Glomerular visceral epithelial cell (primary cell): ENCODE results near the gene KLHL8.
"Not testable (repeated sequence)": the region's sequence is repeated elsewhere in the genome, so short reads cannot be mapped to it uniquely, and the experiment has no call there.

Experiments used
- DNase-seq: peaks from one replicate; pipeline ENCODE4 v3.0.0-alpha.2; 2016; ENCODE audit errors: extremely low spot score

Gene KLHL8

GRCh38 chr4:87179751-87180150 is 40.7 kb downstream of the KLHL8 start:
- peak; percentile 10 for DNase-seq

- DNase-seq: no peak
Measured at GRCh38 chr4:87174672-87175071, 45.7 kb downstream of the KLHL8 start.

- DNase-seq: no peak
Measured at GRCh38 chr4:87171944-87172343, 48.5 kb downstream of the KLHL8 start.

- no peak for DNase-seq
Measured at GRCh38 chr4:87166296-87166854, 54.0 kb downstream of the KLHL8 start.

- DNase-seq: no peak
Measured at GRCh38 chr4:87165892-87166291, 54.5 kb downstream of the KLHL8 start.

- DNase-seq: no peak
Measured at GRCh38 chr4:87153078-87153870, 67.1 kb downstream of the KLHL8 start.

GRCh38 chr4:87152310-87153041 is 67.9 kb downstream of the KLHL8 start:
- no peak for DNase-seq

- no peak for DNase-seq
Measured at GRCh38 chr4:87151730-87152129, 68.7 kb downstream of the KLHL8 start.

GRCh38 chr4:87150498-87151261 is 69.7 kb downstream of the KLHL8 start:
- peak; percentile 85 for DNase-seq

GRCh38 chr4:87147116-87147515 is 73.3 kb downstream of the KLHL8 start:
- no peak for DNase-seq

GRCh38 chr4:87145934-87146333 is 74.5 kb downstream of the KLHL8 start:
- not testable (repeated sequence) for DNase-seq

- peak; percentile 34 for DNase-seq
Measured at GRCh38 chr4:87144356-87144755, 76.1 kb downstream of the KLHL8 start.

- no peak for DNase-seq
Measured at GRCh38 chr4:87141428-87141827, 79.0 kb downstream of the KLHL8 start.

GRCh38 chr4:87134122-87134521 is 86.3 kb downstream of the KLHL8 start:
- no peak for DNase-seq

GRCh38 chr4:87133183-87133582 is 87.2 kb downstream of the KLHL8 start:
- DNase-seq: no peak

GRCh38 chr4:87132035-87132434 is 88.4 kb downstream of the KLHL8 start:
- no peak for DNase-seq

GRCh38 chr4:87130985-87131703 is 89.3 kb downstream of the KLHL8 start:
- no peak for DNase-seq

- no peak for DNase-seq
Measured at GRCh38 chr4:87129681-87130080, 90.7 kb downstream of the KLHL8 start.

- DNase-seq: no peak
Measured at GRCh38 chr4:87128006-87128705, 92.3 kb downstream of the KLHL8 start.

- no peak for DNase-seq
Measured at GRCh38 chr4:87126056-87126455, 94.4 kb downstream of the KLHL8 start.

GRCh38 chr4:87122252-87122651 is 98.2 kb downstream of the KLHL8 start:
- no peak for DNase-seq
